Measurements from ENCODE around the gene BRINP3. TPM values are rescaled to one million over a fixed set of nuclear protein-coding genes. Genes with fewer than 3 reads are reported as not detected.

The BRINP3 gene
- total RNA-seq, 1 experiment from 2014 or later, result not detected

DNA sequence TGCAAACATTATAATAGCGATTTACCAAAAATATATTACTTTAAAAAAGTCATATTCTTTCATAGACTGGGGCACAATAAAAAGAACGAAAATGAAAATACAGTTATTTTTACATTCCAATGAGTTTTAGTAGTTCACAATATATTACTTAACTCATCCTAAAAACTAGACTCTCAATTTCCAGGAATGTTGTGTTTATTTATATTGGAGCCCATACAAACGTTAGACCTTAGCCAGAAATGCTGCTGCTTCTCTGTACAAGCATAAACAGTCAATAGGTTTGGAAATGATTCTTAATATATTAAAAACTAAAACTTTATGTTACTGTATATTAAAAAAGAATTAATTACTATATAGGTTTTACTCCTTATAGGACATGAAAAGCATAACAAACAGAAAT, 302.3 kb downstream of the BRINP3 start:
- Histone ChIP-seq H3K23ac (ENCODE audit: insufficient read length, low read depth, low read length) (no peak overlapping the region), H2BK120ac (ENCODE audit: low read depth, low read length, poor library complexity, severe bottlenecking) (no peak overlapping the region), H2BK12ac (ENCODE audit: insufficient read length, low read depth, low read length) (no peak overlapping the region), H3K27ac (ENCODE audit: insufficient read length, low read depth, low read length) (no peak overlapping the region), H3K27me3 (ENCODE audit: insufficient read depth, low read length) (no peaks in the 10 kb centered on the region), H3K56ac (ENCODE audit: insufficient read length, low read depth, low read length) (no peak overlapping the region), H3K4me1 (ENCODE audit: insufficient read depth, low read length) (no peaks in the 10 kb centered on the region), H3K79me1 (ENCODE audit: insufficient read depth, low read depth, low read length, poor library complexity, severe bottlenecking) (no peaks in the 10 kb centered on the region), H2BK20ac (ENCODE audit: low read depth, low read length, poor library complexity, severe bottlenecking) (no peak overlapping the region), H3K79me2 (ENCODE audit: insufficient read depth, low read length) (no peaks in the 10 kb centered on the region), H4K20me1 (ENCODE audit: control insufficient read depth, insufficient read depth, insufficient read length) (no peaks in the 10 kb centered on the region), H3K4ac (ENCODE audit: low read depth, low read length) (no peak overlapping the region), H3T11ph (ENCODE audit: low read length) (no peak overlapping the region), H3K23me2 (ENCODE audit: insufficient read length, low read depth, low read length, poor library complexity, severe bottlenecking) (no peaks in the 10 kb centered on the region), H2AFZ (ENCODE audit: low read length) (no peak overlapping the region), H4K91ac (ENCODE audit: insufficient read length, low read depth, low read length) (no peak overlapping the region), H3K9me3 (ENCODE audit: control insufficient read depth, low read depth, low read length) (no peaks in the 10 kb centered on the region), H4K8ac (replicated peaks; ENCODE audit: insufficient read length, low read depth, low read length) (no peak overlapping the region), H4K5ac (ENCODE audit: insufficient read length, low read depth, low read length) (no peak overlapping the region), H2AK5ac (ENCODE audit: insufficient read length, low read length) (no peak overlapping the region), H2BK5ac (ENCODE audit: insufficient read length, low read length) (no peak overlapping the region), H2BK15ac (ENCODE audit: low read depth, low read length) (no peak overlapping the region), H3K4me2 (ENCODE audit: insufficient read depth, insufficient read length, low read length) (no peak overlapping the region), H3K18ac (ENCODE audit: insufficient read length, low read depth, low read length) (no peak overlapping the region), H3K14ac (ENCODE audit: insufficient read depth, low read length) (no peak overlapping the region), H3K9ac (ENCODE audit: extremely low read depth, insufficient read length, low read length) (no peak overlapping the region)
- TF ChIP-seq, protein P1, sequence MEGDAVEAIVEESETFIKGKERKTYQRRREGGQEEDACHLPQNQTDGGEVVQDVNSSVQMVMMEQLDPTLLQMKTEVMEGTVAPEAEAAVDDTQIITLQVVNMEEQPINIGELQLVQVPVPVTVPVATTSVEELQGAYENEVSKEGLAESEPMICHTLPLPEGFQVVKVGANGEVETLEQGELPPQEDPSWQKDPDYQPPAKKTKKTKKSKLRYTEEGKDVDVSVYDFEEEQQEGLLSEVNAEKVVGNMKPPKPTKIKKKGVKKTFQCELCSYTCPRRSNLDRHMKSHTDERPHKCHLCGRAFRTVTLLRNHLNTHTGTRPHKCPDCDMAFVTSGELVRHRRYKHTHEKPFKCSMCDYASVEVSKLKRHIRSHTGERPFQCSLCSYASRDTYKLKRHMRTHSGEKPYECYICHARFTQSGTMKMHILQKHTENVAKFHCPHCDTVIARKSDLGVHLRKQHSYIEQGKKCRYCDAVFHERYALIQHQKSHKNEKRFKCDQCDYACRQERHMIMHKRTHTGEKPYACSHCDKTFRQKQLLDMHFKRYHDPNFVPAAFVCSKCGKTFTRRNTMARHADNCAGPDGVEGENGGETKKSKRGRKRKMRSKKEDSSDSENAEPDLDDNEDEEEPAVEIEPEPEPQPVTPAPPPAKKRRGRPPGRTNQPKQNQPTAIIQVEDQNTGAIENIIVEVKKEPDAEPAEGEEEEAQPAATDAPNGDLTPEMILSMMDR (conservative IDR thresholded peaks at IDR 0.05), result no peak
- H3K27me3 Mint-ChIP-seq (ENCODE audit: low read depth), result no peaks in the 10 kb centered on the region; the same call in 1 of the 2 replicates
- H3K9me3 Mint-ChIP-seq, result no peaks in the 10 kb centered on the region
- H3K27ac Mint-ChIP-seq, result no peak overlapping the region
- H3K4me3 Mint-ChIP-seq, result no peak overlapping the region
- DNase-seq, result no peak
- no CpG with 5 or more reads among the region's 3 CpGs for WGBS (ENCODE audit: extremely low coverage, insufficient read length, low lambda C conversion rate)
- no peaks in the 10 kb centered on the region for H3K36me3 Mint-ChIP-seq (ENCODE audit: insufficient read depth in 1 of 3, low read depth in 3 of 3)
- H3K4me1 Mint-ChIP-seq, result no peaks in the 10 kb centered on the region
